GM23338 (cell line): Measurements from ENCODE around the gene TCEAL5.
"Not testable (repeated sequence)": the region's sequence is repeated elsewhere in the genome, so short reads cannot be mapped to it uniquely, and the experiment has no call there.

Source experiments
- CREB1 ChIP-seq: fragments of 250-450 bp; sonication (Bioruptor Pico); IDR thresholded peaks from 2 replicates; pipeline ENCODE4 v1.5.0; 2020; ENCODE audit warnings: low read depth, mild to moderate bottlenecking, moderate library complexity
- EZH2 ChIP-seq: fragments of 200-600 bp; sonication (generic); IDR thresholded peaks from one replicate; pipeline ENCODE4 v1.8.0; 2017; ENCODE audit warnings: antibody characterized with exemption, mild to moderate bottlenecking, low read depth; ENCODE audit not compliant: unreplicated experiment
- JUNB ChIP-seq: IDR thresholded peaks from one replicate; pipeline ENCODE4 v1.6.1; 2016; ENCODE audit warnings: antibody characterized with exemption; ENCODE audit not compliant: unreplicated experiment
- POLR2AphosphoS5 ChIP-seq: IDR thresholded peaks from 2 replicates; pipeline ENCODE4 v1.6.1; 2016; ENCODE audit warnings: antibody characterized with exemption, low read depth
- REST ChIP-seq: IDR thresholded peaks from one replicate; pipeline ENCODE4 v1.6.1; 2018; ENCODE audit warnings: antibody characterized with exemption; ENCODE audit not compliant: unreplicated experiment
- TF ChIP-seq, protein P1 (sequence below), 2 experiments: fragments of 200-600 bp in 1 of 2; sonication (generic) in 1 of 2; conservative IDR thresholded peaks; 2 replicates each; pipeline versions ENCODE4 v1.5.1 to v1.6.1; 2016 to 2017; ENCODE audit warnings: antibody characterized with exemption in 2 of 2, low read depth in 2 of 2, mild to moderate bottlenecking in 2 of 2, moderate library complexity in 1 of 2

DNA sequence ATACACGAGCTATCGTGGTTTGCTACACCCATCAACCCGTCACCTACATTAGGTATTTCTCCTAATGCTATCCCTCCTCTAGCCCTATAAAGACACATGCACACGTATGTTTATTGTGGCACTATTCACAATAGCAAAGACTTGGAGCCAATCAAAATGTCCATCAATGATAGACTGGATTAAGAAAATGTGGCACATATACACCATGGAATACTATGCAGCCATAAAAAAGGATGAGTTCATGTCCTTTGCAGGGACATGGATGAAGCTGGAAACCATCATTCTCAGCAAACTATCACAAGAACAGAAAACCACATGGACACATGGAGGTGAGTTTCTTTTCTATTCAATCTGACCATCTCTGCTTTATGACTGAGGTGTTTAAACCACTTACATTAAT lies 29.1 kb upstream of the TCEAL5 start:
- TF ChIP-seq, protein P1, sequence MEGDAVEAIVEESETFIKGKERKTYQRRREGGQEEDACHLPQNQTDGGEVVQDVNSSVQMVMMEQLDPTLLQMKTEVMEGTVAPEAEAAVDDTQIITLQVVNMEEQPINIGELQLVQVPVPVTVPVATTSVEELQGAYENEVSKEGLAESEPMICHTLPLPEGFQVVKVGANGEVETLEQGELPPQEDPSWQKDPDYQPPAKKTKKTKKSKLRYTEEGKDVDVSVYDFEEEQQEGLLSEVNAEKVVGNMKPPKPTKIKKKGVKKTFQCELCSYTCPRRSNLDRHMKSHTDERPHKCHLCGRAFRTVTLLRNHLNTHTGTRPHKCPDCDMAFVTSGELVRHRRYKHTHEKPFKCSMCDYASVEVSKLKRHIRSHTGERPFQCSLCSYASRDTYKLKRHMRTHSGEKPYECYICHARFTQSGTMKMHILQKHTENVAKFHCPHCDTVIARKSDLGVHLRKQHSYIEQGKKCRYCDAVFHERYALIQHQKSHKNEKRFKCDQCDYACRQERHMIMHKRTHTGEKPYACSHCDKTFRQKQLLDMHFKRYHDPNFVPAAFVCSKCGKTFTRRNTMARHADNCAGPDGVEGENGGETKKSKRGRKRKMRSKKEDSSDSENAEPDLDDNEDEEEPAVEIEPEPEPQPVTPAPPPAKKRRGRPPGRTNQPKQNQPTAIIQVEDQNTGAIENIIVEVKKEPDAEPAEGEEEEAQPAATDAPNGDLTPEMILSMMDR (conservative IDR thresholded peaks at IDR 0.05; ENCODE audit: low read depth in 2 of 2): not testable (repeated sequence)
- not testable (repeated sequence) for TF ChIP-seq REST; EZH2; JUNB; CREB1 (CRISPR knock-in tag); POLR2AphosphoS5
